Measurements from ENCODE around the gene ACOX2.

GRCh38 chr3:58530354-58530865 is 6.6 kb downstream of the ACOX2 start:
- TF ChIP-seq CTCF (IDR thresholded peaks at IDR 0.05) (no peak), POLR2A (IDR thresholded peaks at IDR 0.05) (no peak), POLR2AphosphoS5 (IDR thresholded peaks at IDR 0.05) (no peak)

Measured in gastroesophageal sphincter (tissue), 3 donors.